K562 (cell line): ENCODE data around the gene UTP4. TPM values are rescaled to one million over a fixed set of nuclear protein-coding genes. Genes with fewer than 3 reads are reported as not detected.

Source experiments
- ATF3 ChIP-seq, 2 experiments: fragments of 450-650 bp in 1 of 2; sonication (generic) in 1 of 2; formaldehyde crosslinking in 1 of 2; IDR thresholded peaks in 1 of 2; conservative IDR thresholded peaks in 1 of 2; 2 replicates each; pipeline versions ENCODE4 v1.6.1 to v1.8.1; 2016 to 2023; ENCODE audit warnings: mild to moderate bottlenecking in 2 of 2, moderate library complexity in 2 of 2, inconsistent platforms in 1 of 2, missing genetic modification reagents in 1 of 2
- CC2D1A ChIP-seq: fragments of 450-650 bp; IDR thresholded peaks from 2 replicates; pipeline ENCODE4 v1.6.1; 2017; ENCODE audit warnings: mild to moderate bottlenecking
- DPF2 ChIP-seq: fragments of 450-650 bp; IDR thresholded peaks from 2 replicates; pipeline ENCODE4 v1.6.1; 2016
- FOS ChIP-seq: IDR thresholded peaks from 3 replicates; pipeline ENCODE4 v1.6.1; 2011; ENCODE audit not compliant: insufficient read length; ENCODE audit errors: extremely low read depth
- FOXM1 ChIP-seq, 2 experiments: fragments of 450-650 bp in 1 of 2; sonication (generic) in 1 of 2; formaldehyde crosslinking in 1 of 2; IDR thresholded peaks; 2 replicates each; pipeline versions ENCODE4 v1.6.1 to v1.9.0; 2017 to 2022; ENCODE audit warnings: low read depth in 2 of 2, mild to moderate bottlenecking in 2 of 2, missing genetic modification reagents in 1 of 2, moderate library complexity in 1 of 2
- JUND ChIP-seq, 2 experiments: IDR thresholded peaks; 2 replicates in 1 of 2; 3 replicates in 1 of 2; pipeline ENCODE4 v1.6.1; 2011; ENCODE audit warnings: borderline replicate concordance in 2 of 2, low read depth in 2 of 2, low read length in 2 of 2, improper control_type of control experiment in 1 of 2, missing biosample characterization in 1 of 2, missing genetic modification characterization in 1 of 2, missing genetic modification reagents in 1 of 2
- NFIX ChIP-seq: fragments of 250-450 bp; sonication (Bioruptor Pico); IDR thresholded peaks from 2 replicates; pipeline ENCODE4 v1.4.0; 2020; ENCODE audit warnings: low read depth, mild to moderate bottlenecking, moderate library complexity
- NR2C1 ChIP-seq, 2 experiments: fragments of 450-650 bp; IDR thresholded peaks; 2 replicates each; pipeline ENCODE4 v1.6.1; 2017; ENCODE audit warnings: mild to moderate bottlenecking in 2 of 2, antibody characterized with exemption in 1 of 2, inconsistent platforms in 1 of 2, missing compliant biosample characterization in 1 of 2, missing genetic modification characterization in 1 of 2
- RCOR1 ChIP-seq, 2 experiments: IDR thresholded peaks; 2 replicates each; pipeline ENCODE4 v1.6.1; 2012; ENCODE audit warnings: low read depth in 2 of 2, low read length in 2 of 2, borderline replicate concordance in 1 of 2, improper control_type of control experiment in 1 of 2
- RFX7 ChIP-seq: fragments of 250-450 bp; sonication (Bioruptor Pico); IDR thresholded peaks from 2 replicates; pipeline ENCODE4 v1.5.1; 2021; ENCODE audit warnings: mild to moderate bottlenecking
- SMAD3 ChIP-seq: fragments of 450-650 bp; formaldehyde crosslinking; conservative IDR thresholded peaks from 2 replicates; pipeline ENCODE4 v1.4.0; 2020; ENCODE audit warnings: mild to moderate bottlenecking
- TAF15 ChIP-seq: fragments of 200-400 bp; formaldehyde crosslinking; IDR thresholded peaks from 2 replicates; pipeline ENCODE4 v1.6.1; 2017; ENCODE audit warnings: mild to moderate bottlenecking, low read depth, low read length, moderate library complexity
- ZBTB1 ChIP-seq: sonication (generic); formaldehyde crosslinking; IDR thresholded peaks from 2 replicates; pipeline ENCODE4 v1.8.1; 2023; ENCODE audit warnings: missing genetic modification reagents, low read depth, mild to moderate bottlenecking, borderline replicate concordance
- ZMIZ1 ChIP-seq, 2 experiments: fragments of 150-350 bp in 1 of 2; IDR thresholded peaks; 2 replicates each; pipeline ENCODE4 v1.6.1; 2012 to 2016; ENCODE audit warnings: low read depth in 2 of 2, low read length in 2 of 2, mild to moderate bottlenecking in 1 of 2, moderate library complexity in 1 of 2
- ZNF217 ChIP-seq: sonication (generic); formaldehyde crosslinking; IDR thresholded peaks from 2 replicates; pipeline ENCODE4 v1.8.0; 2022; ENCODE audit warnings: mild to moderate bottlenecking, missing genetic modification reagents
- ZNF253 ChIP-seq: fragments of 250-450 bp; sonication (Bioruptor Pico); conservative IDR thresholded peaks from 2 replicates; pipeline ENCODE4 v1.6.1; 2021; ENCODE audit warnings: mild to moderate bottlenecking
- polyA plus RNA-seq, 8 experiments: library from polyadenylated mRNA; depleted of rRNA in 4 of 8; stranded (reverse) in 5 of 8; unstranded in 3 of 8; fragments of >200 nt; fragmentation: Nextera tagmentation in 2 of 8; fragmentation: Illumina TruSeq in 1 of 8; extraction: Ambion mirVana in 2 of 8; extraction: Trizol in 1 of 8; gene quantifications; 2 replicates each; pipeline versions ENCODE4 v1.2.1 to v1.2.3, GENCODE V29; 2011 to 2014; ENCODE audit warnings: inconsistent platforms in 1 of 8, missing spikeins in 1 of 8
- total RNA-seq, 7 experiments: library from RNA; depleted of rRNA in 6 of 7; stranded (reverse); fragments of >200 nt in 6 of 7; fragmentation: Illumina TruSeq in 2 of 7; extraction: Trizol in 2 of 7; gene quantifications; 2 replicates each; pipeline versions ENCODE4 v1.2.1 to v1.2.3, GENCODE V29; 2011 to 2021; ENCODE audit warnings: low replicate concordance in 1 of 7
- TF ChIP-seq, protein P1 (sequence below): fragments of 450-650 bp; IDR thresholded peaks from 2 replicates; pipeline ENCODE4 v1.6.1; 2018; ENCODE audit not compliant: partially characterized antibody

The UTP4 gene
- total and polyA plus RNA-seq, 9 of the 15 experiments (the other 6 are each of a cell fraction or from before 2014, with no cell fraction given), result 46.1 to 203 (median 145) TPM

DNA sequence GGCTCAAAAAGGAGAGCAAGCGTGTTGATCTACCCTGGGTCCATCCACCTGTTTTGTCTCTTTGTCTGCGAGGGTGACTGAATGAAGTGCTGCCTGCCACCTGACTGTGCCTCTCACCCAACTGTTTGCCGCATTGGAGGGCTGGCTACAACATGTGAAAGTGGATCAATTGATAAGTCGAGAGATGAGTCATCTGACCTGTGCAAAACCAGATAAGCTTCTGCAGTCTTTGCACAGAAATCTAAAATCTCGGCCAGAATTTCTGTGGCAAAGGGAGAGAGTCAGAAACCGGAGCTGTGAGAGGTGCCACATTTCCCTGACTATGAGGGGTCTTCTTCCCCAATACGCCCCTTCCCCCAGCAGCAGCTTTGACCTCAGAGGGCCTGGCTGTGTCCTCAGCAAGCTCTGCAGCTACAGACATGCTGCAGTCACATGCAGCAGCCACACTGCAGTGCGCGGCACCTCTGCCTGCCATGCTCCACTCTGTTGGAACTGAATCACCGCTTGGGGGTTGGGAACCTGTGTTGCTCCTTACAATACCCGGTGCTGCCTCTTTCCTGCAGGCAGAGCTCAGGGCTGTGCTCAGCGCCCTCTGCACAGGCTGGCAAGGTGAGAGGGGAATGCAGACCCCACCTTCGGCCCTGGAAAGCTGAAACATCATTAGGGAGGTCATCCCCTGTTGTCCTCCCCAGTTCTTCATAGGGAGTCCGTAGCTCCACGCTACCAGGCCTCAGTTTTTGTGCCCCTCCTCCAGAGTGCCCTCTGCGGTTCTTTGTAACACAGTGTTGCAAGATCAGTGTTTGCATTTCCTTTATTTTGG lies 43.1 kb upstream of the UTP4 start (continued):
- TF ChIP-seq ATF3 (IDR thresholded peaks at IDR 0.05) (peak; percentile 93), ATF3 (CRISPR knock-in tag; conservative IDR thresholded peaks at IDR 0.05) (no peak), ZNF253 (CRISPR knock-in tag) (no peak), JUND (IDR thresholded peaks at IDR 0.05; ENCODE audit: borderline replicate concordance, low read depth, low read length) (peak; percentile 99), JUND (tag; IDR thresholded peaks at IDR 0.05; ENCODE audit: borderline replicate concordance, low read depth, low read length) (peak; percentile 97; the same call in 2 of the 3 replicates), ZBTB1 (no peak), CC2D1A (no peak), RFX7 (CRISPR knock-in tag) (no peak), NFIX (CRISPR knock-in tag) (no peak), RCOR1 (IDR thresholded peaks at IDR 0.05; ENCODE audit: borderline replicate concordance in 1 of 2, low read depth in 2 of 2, low read length in 2 of 2) (peak in 1 of 2 experiments; percentile 95; a peak in 3 of 4 replicates), ZNF217 (no peak), ZMIZ1 (IDR thresholded peaks at IDR 0.05; ENCODE audit: low read depth in 2 of 2, low read length in 2 of 2) (no peak), SMAD3 (CRISPR knock-in tag) (no peak), TAF15 (no peak), FOXM1 (IDR thresholded peaks at IDR 0.05; ENCODE audit: low read depth) (peak; percentile 25; the same call in 1 of the 2 replicates), FOXM1 (CRISPR knock-in tag; IDR thresholded peaks at IDR 0.05; ENCODE audit: low read depth) (no peak), DPF2 (peak; percentile 90), NR2C1 (IDR thresholded peaks at IDR 0.05) (no peak), NR2C1 (tag; IDR thresholded peaks at IDR 0.05) (no peak), FOS (peak; percentile 67)
- TF ChIP-seq, protein P1, sequence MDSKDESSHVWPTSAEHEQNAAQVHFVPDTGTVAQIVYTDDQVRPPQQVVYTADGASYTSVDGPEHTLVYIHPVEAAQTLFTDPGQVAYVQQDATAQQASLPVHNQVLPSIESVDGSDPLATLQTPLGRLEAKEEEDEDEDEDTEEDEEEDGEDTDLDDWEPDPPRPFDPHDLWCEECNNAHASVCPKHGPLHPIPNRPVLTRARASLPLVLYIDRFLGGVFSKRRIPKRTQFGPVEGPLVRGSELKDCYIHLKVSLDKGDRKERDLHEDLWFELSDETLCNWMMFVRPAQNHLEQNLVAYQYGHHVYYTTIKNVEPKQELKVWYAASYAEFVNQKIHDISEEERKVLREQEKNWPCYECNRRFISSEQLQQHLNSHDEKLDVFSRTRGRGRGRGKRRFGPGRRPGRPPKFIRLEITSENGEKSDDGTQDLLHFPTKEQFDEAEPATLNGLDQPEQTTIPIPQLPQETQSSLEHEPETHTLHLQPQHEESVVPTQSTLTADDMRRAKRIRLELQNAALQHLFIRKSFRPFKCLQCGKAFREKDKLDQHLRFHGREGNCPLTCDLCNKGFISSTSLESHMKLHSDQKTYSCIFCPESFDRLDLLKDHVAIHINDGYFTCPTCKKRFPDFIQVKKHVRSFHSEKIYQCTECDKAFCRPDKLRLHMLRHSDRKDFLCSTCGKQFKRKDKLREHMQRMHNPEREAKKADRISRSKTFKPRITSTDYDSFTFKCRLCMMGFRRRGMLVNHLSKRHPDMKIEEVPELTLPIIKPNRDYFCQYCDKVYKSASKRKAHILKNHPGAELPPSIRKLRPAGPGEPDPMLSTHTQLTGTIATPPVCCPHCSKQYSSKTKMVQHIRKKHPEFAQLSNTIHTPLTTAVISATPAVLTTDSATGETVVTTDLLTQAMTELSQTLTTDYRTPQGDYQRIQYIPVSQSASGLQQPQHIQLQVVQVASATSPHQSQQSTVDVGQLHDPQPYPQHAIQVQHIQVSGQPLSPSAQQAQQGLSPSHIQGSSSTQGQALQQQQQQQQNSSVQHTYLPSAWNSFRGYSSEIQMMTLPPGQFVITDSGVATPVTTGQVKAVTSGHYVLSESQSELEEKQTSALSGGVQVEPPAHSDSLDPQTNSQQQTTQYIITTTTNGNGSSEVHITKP, result no peak
